Epithelial cell of esophagus (primary cell): ENCODE measurements around the gene SLC7A1.

ENCODE experiments used
- DNase-seq: peaks from one replicate; pipeline ENCODE4 v3.0.0; 2010; ENCODE audit warnings: low read depth
- H3K4me3 ChIP-seq: 2 replicates; pipeline ENCODE4 v1.5.1; 2011; ENCODE audit warnings: mild to moderate bottlenecking, low read length, control low read depth
- CTCF ChIP-seq: IDR thresholded peaks from 2 replicates; pipeline ENCODE4 v1.5.1; 2011; ENCODE audit warnings: low read depth, mild to moderate bottlenecking, low read length, control low read depth, inconsistent platforms; ENCODE audit not compliant: insufficient read depth; ENCODE audit errors: missing control alignments

The SLC7A1 gene

DNA sequence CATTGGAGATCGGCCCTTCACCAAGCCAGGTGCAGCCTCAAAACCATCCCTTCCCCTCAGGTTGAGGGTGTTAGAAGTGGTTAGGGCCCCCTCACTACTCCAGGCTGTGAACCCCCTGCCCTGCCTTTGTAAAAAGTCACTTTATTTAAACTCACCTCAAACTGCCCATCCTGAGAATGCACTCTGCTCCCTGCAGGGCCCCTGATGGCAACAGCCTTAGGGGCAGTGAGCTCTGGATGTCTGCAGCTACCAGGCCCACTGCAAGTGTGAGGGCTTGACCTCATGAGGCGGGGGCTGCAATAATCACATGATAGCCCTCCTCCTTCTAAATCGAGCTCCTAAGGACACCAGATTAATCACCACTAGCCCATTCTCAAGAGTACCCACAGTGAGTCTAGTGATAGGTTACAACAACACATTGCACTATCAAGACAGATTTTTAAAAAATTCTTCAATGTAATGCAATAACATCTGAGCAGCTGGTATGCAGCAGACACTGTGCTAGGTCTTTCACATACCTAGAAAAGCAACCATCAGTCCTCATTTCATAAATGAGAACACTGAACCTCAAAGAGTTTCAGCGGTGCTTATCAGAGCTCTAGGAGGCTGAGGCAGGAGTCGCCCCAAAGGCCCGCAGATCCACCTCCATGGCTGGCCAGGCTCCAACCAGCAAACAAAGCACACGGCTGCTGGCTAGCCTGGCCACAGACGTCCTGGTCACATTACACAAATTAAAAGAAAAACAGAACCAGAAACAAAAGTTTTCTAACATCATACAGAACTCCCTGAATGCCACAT, 26.0 kb downstream of the SLC7A1 start:
- DNase-seq: no peak
- H3K4me3 ChIP-seq: no peak overlapping the region
- no peak for TF ChIP-seq CTCF

DNA sequence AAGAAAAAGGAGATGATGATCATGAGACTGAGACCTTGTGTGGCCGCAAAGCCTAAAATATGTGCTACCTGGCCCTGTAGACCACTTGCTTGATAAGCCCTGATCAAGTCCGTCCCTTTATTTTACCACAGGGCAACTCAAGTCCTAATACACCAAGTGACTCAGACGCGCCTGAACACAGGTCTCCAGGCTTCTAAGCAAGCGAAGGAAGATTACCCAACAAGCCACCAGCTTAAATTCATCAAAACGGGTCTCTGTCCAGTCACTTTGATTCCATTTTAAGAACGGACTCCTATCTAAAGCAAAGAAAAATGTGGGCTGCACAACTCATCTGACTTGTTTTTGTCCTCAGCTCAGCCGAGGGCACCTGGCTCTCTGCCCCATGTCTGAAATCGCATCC, 26.8 kb downstream of the SLC7A1 start:
- TF ChIP-seq CTCF: no peak
- peak; percentile 71 for DNase-seq
- no peak overlapping the region for H3K4me3 ChIP-seq

DNA sequence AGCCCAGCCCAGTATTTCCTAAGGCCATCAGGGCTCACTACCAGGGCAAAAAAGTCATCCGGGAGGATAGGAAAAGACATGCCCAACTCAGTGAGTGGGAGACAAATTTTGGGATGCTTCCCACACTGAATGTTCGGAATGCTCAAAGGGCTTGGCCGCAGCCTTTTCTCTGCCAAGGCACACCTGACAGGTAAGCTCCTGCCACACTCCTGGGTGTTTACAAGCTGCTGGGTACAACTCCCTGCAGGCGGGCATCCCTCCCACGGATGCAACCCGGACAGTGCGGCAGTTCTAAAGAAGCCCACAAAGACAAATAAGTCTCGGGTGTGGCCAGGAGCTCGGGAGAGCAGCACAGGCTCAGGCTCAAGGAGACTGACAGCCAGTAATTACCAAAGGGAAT, 28.1 kb downstream of the SLC7A1 start:
- no peak for TF ChIP-seq CTCF
- H3K4me3 ChIP-seq: no peak overlapping the region
- DNase-seq: peak; percentile 79

DNA sequence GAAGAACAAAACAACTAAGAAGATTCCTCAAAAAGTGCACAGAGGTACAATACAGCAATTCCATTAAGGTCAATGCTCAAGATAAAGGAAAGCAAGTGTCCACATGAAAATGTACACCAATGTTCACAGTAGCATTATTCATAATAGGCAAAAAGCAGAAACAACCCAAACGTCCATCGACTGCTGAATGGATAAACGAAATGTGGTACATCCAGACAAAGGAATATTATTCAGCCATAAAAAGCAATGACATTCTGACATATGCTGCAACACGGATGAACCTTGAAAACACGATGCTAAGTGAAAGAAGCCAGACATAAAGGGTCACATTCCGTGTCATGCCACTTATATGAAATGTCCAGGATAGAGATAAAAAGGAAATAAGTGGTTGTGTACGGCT, 29.3 kb downstream of the SLC7A1 start:
- no peak for DNase-seq
- TF ChIP-seq CTCF: no peak
- no peak overlapping the region for H3K4me3 ChIP-seq

DNA sequence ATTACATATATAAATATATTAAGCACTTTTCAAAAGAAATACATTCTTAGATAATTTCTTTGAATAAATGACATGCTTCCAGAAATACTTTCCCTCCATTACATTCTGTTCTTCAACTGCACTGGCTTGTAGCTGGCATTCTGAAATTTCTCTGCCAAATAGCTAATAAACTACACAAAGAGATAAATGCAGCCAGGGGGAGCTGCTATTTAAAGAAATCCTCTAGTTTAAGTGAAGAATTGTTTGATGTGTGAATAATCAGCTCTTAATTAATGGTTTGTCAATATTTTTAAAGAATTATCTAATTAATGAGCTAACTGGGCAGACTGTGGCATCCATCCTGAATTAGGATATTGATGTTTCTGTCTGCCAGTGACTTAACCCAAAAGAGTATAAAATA, 30.7 kb downstream of the SLC7A1 start:
- no peak for TF ChIP-seq CTCF
- DNase-seq: no peak
- no peak overlapping the region for H3K4me3 ChIP-seq

DNA sequence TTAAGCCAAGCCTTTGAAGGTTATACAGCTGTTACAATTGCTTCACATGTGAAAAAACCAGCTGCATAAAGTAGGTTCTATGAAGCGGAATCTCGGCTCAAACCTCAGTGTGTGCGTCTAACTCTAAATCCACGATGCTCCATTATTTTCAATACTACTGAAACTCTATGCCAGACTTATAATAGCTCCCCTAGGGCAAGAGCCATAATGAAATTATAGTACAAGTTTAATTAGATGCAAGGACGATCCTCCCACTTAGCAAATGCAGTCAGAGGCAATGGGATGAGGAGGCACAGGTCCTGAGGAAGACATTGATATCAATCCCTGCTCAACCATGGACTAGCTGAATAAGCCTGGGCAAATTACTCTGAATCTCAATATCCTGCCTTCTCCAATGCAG, 31.1 kb downstream of the SLC7A1 start:
- DNase-seq: no peak
- no peak for TF ChIP-seq CTCF
- no peak overlapping the region for H3K4me3 ChIP-seq

DNA sequence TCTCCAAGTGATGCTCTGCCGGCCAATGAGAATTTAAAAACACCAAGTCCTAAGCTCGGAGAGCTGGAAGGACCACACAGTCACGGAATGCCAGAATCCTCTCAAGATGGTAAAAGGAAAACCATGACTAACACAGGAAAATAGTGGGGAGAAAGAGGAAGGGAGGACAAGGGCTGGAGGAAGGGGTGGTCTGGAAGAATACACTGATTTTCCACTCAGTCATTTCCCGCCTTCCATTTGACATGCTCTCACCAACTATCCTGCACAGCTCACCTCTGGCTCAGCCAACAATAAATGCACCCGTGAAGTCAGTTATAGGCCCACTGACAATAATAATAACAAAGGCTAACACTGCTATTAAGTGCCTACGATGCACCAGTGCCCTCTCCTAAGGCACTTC, 31.5 kb downstream of the SLC7A1 start:
- no peak for DNase-seq
- no peak overlapping the region for H3K4me3 ChIP-seq
- no peak for TF ChIP-seq CTCF
